Right lobe of liver (tissue), 4 donors: Measurements from ENCODE around the gene IGIP.

Experiments
- CTCF ChIP-seq, 4 donors: fragments of 200-600 bp in 3 of 4; fragments of 450-650 bp in 1 of 4; IDR thresholded peaks; one replicate each; pipeline versions ENCODE4 v1.5.1 to v1.8.0; 2016 to 2022; ENCODE audit warnings: antibody characterized with exemption in 4 of 4, mild to moderate bottlenecking in 2 of 4
- POLR2A ChIP-seq: fragments of 450-650 bp; IDR thresholded peaks from one replicate; pipeline ENCODE4 v1.6.1; 2017; ENCODE audit warnings: antibody characterized with exemption, mild to moderate bottlenecking
- donor health status: DM: no; HTN: no; CAD: no.
- donor health status: DM: no; HTN: no; CAD: no.
- donor health status: DM: no; HTN: yes; CAD: no.

GRCh38 chr5:140165923-140166270, 40.2 kb downstream of the IGIP start:
- TF ChIP-seq CTCF (IDR thresholded peaks at IDR 0.05) = no peak
- no peak for TF ChIP-seq POLR2A
